Activated T-cell treated with anti-CD3 and anti-CD28 coated beads for 4 hours (primary cell): Measurements from ENCODE around the gene FOXL2NB.

Experiments used
- DNase-seq: peaks from one replicate; pipeline ENCODE4 v3.0.0-alpha.2; 2020

Gene FOXL2NB

GRCh38 chr3:138933068-138933668 lies 13.8 kb upstream of the FOXL2NB start:
- DNase-seq: no peak

GRCh38 chr3:138933981-138934691 lies 12.9 kb upstream of the FOXL2NB start:
- no peak for DNase-seq

GRCh38 chr3:138935505-138935862 lies 11.5 kb upstream of the FOXL2NB start:
- DNase-seq: no peak

- peak; percentile 69 for DNase-seq
Measured at GRCh38 chr3:138935863-138936740, 10.9 kb upstream of the FOXL2NB start.

GRCh38 chr3:138936741-138937689 lies 10.0 kb upstream of the FOXL2NB start:
- DNase-seq: no peak

GRCh38 chr3:138937690-138938055 lies 9.3 kb upstream of the FOXL2NB start:
- DNase-seq: no peak

- DNase-seq: no peak
Measured at GRCh38 chr3:138938056-138938876, 8.8 kb upstream of the FOXL2NB start.

GRCh38 chr3:138938877-138939560 lies 8.0 kb upstream of the FOXL2NB start:
- DNase-seq: no peak

- no peak for DNase-seq
Measured at GRCh38 chr3:138939561-138940241, 7.3 kb upstream of the FOXL2NB start.

GRCh38 chr3:138940446-138940845 lies 6.6 kb upstream of the FOXL2NB start:
- no peak for DNase-seq

- DNase-seq: no peak
Measured at GRCh38 chr3:138941259-138941885, 5.6 kb upstream of the FOXL2NB start.

- DNase-seq: no peak
Measured at GRCh38 chr3:138942271-138942670, 4.7 kb upstream of the FOXL2NB start.

- no peak for DNase-seq
Measured at GRCh38 chr3:138942861-138943623, 4.0 kb upstream of the FOXL2NB start.

- no peak for DNase-seq
Measured at GRCh38 chr3:138943724-138944653, 3.0 kb upstream of the FOXL2NB start.

- no peak for DNase-seq
Measured at GRCh38 chr3:138944654-138944928, 2.4 kb upstream of the FOXL2NB start.

GRCh38 chr3:138944929-138945708 lies 1.9 kb upstream of the FOXL2NB start:
- no peak for DNase-seq
